ENCODE data around the gene ESYT2.

The ESYT2 gene

GRCh38 chr7:158772916-158773315 lies 56.4 kb downstream of the ESYT2 start:
- Histone ChIP-seq H3K9me3 (replicated peaks; ENCODE audit: insufficient read depth, low read length) (no peaks in the 10 kb centered on the region), H3K9me2 (replicated peaks; ENCODE audit: insufficient read depth, low read length) (no peaks in the 10 kb centered on the region), H3K79me2 (ENCODE audit: low read length) (no peaks in the 10 kb centered on the region), H3K27ac (ENCODE audit: low read length) (no peak overlapping the region), H3K9ac (ENCODE audit: low read length) (no peak overlapping the region), H3K36me3 (replicated peaks; ENCODE audit: insufficient read depth, low read length) (no peaks in the 10 kb centered on the region), H3K4me1 (ENCODE audit: low read length) (no peaks in the 10 kb centered on the region), H3K27me3 (replicated peaks; ENCODE audit: insufficient read depth, low read length) (no peaks in the 10 kb centered on the region), H3K4me2 (ENCODE audit: low read depth, low read length) (no peak overlapping the region), H4K20me1 (ENCODE audit: insufficient read depth, low read length) (no peaks in the 10 kb centered on the region), H3F3A (ENCODE audit: insufficient read depth, low read length) (no peaks in the 10 kb centered on the region), H2AFZ (ENCODE audit: low read length) (no peak overlapping the region), H3K4me3 (ENCODE audit: low read length) (no peak overlapping the region)
- no peak for DNase-seq
- TF ChIP-seq, protein P1, sequence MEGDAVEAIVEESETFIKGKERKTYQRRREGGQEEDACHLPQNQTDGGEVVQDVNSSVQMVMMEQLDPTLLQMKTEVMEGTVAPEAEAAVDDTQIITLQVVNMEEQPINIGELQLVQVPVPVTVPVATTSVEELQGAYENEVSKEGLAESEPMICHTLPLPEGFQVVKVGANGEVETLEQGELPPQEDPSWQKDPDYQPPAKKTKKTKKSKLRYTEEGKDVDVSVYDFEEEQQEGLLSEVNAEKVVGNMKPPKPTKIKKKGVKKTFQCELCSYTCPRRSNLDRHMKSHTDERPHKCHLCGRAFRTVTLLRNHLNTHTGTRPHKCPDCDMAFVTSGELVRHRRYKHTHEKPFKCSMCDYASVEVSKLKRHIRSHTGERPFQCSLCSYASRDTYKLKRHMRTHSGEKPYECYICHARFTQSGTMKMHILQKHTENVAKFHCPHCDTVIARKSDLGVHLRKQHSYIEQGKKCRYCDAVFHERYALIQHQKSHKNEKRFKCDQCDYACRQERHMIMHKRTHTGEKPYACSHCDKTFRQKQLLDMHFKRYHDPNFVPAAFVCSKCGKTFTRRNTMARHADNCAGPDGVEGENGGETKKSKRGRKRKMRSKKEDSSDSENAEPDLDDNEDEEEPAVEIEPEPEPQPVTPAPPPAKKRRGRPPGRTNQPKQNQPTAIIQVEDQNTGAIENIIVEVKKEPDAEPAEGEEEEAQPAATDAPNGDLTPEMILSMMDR (IDR thresholded peaks at IDR 0.05; ENCODE audit: low read length) = no peak
- TF ChIP-seq EZH2phosphoT487 (IDR thresholded peaks at IDR 0.05; ENCODE audit: low read length) = no peak

DNA sequence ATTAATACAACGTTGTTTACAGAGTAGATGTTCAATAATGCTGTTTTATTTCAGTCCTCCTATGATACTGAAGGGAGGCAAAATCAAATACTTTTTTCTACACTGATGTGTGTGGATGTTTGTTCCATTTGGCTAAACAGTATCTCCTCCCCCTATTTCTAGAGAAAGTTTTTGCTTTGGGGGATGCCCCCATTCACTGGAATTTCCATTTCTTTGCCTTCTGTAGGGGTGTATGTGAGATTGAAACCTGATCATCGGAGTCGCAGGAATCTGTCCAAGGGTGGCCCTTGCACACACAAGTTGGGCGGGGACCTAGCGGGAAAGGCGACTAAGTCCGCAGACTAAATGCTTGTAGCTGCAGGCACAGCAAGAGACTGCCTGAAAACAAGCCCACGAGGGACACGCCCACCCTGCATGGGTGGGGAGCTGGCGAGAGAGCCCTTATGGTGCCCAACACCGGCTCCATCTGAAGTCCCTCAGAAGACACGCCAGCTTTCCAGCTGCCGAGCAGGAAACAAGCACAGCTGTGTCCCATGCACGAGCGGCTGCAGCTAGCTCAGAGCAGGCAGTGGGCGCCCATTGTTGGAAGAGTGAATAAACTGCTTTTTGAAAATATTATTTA lies 58.0 kb downstream of the ESYT2 start:
- no peaks in the 10 kb centered on the region for H3F3A ChIP-seq (ENCODE audit: insufficient read depth, low read length)
- no peaks in the 10 kb centered on the region for H3K36me3 ChIP-seq (replicated peaks; ENCODE audit: insufficient read depth, low read length)
- H3K4me2 ChIP-seq (ENCODE audit: low read depth, low read length) = no peak overlapping the region
- no peak overlapping the region for H3K9ac ChIP-seq (ENCODE audit: low read length)
- H3K9me2 ChIP-seq (replicated peaks; ENCODE audit: insufficient read depth, low read length) = no peaks in the 10 kb centered on the region
- TF ChIP-seq, protein P1 (IDR thresholded peaks at IDR 0.05; ENCODE audit: low read length) = no peak
- no peak for TF ChIP-seq EZH2phosphoT487 (IDR thresholded peaks at IDR 0.05; ENCODE audit: low read length)
- TF ChIP-seq EZH2 (optimal IDR thresholded peaks at IDR 0.05; ENCODE audit: low read depth, low read length) = no peak
- no peaks in the 10 kb centered on the region for H4K20me1 ChIP-seq (ENCODE audit: insufficient read depth, low read length)
- no peak overlapping the region for H2AFZ ChIP-seq (ENCODE audit: low read length)
- H3K4me1 ChIP-seq (ENCODE audit: low read length) = no peaks in the 10 kb centered on the region
- no peak overlapping the region for H3K27ac ChIP-seq (ENCODE audit: low read length)
- H3K9me3 ChIP-seq (replicated peaks; ENCODE audit: insufficient read depth, low read length) = no peaks in the 10 kb centered on the region
- H3K27me3 ChIP-seq (replicated peaks; ENCODE audit: insufficient read depth, low read length) = no peaks in the 10 kb centered on the region
- no peaks in the 10 kb centered on the region for H3K79me2 ChIP-seq (ENCODE audit: low read length)
- no peak for DNase-seq
- H3K4me3 ChIP-seq (ENCODE audit: low read length) = no peak overlapping the region

DNA sequence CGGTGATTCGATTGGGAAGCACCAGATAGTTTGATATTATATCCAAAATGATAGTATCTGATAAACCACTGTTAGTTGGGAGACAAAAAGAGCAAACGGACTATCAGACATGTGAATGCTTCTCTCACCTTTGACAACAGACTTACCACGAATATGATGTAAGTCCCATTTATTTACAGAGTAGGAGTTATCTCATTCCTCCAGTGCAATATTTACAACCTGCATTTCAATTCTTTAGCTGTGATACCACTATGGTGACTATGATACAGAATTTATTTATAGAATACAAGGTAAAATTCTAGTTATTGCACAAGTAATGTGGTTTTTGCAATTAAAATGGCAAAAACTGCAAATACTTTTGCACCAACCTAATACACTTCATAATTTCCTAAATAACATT lies 61.6 kb downstream of the ESYT2 start:
- H3K27ac ChIP-seq (ENCODE audit: low read length) = no peak overlapping the region
- H3K4me3 ChIP-seq (ENCODE audit: low read length) = no peak overlapping the region
- H3K9me3 ChIP-seq (replicated peaks; ENCODE audit: insufficient read depth, low read length) = no peaks in the 10 kb centered on the region
- no peak overlapping the region for H3K4me2 ChIP-seq (ENCODE audit: low read depth, low read length)
- no peaks in the 10 kb centered on the region for H3F3A ChIP-seq (ENCODE audit: insufficient read depth, low read length)
- H2AFZ ChIP-seq (ENCODE audit: low read length) = no peak overlapping the region
- no peaks in the 10 kb centered on the region for H3K36me3 ChIP-seq (replicated peaks; ENCODE audit: insufficient read depth, low read length)
- TF ChIP-seq, protein P1 (IDR thresholded peaks at IDR 0.05; ENCODE audit: low read length) = no peak
- TF ChIP-seq EZH2phosphoT487 (IDR thresholded peaks at IDR 0.05; ENCODE audit: low read length) (no peak), EZH2 (optimal IDR thresholded peaks at IDR 0.05; ENCODE audit: low read depth, low read length) (no peak)
- no peaks in the 10 kb centered on the region for H4K20me1 ChIP-seq (ENCODE audit: insufficient read depth, low read length)
- H3K27me3 ChIP-seq (replicated peaks; ENCODE audit: insufficient read depth, low read length) = no peaks in the 10 kb centered on the region
- H3K79me2 ChIP-seq (ENCODE audit: low read length) = no peaks in the 10 kb centered on the region
- H3K9me2 ChIP-seq (replicated peaks; ENCODE audit: insufficient read depth, low read length) = no peaks in the 10 kb centered on the region
- no peak for DNase-seq
- H3K9ac ChIP-seq (ENCODE audit: low read length) = no peak overlapping the region
- H3K4me1 ChIP-seq (ENCODE audit: low read length) = no peaks in the 10 kb centered on the region
